Activated CD8-positive, alpha-beta memory T cell treated with anti-CD3 and anti-CD28 coated beads, Interleukin-2, amount 50 U/mL, for 48 hours (primary cell): ENCODE results near the gene KBTBD4.

Source experiments
- DNase-seq: peaks from one replicate; pipeline ENCODE4 v3.0.0-alpha.2; 2020

Gene KBTBD4

GRCh38 chr11:47523490-47524225 is 55.1 kb downstream of the KBTBD4 start:
- no peak for DNase-seq
